Keratinocyte (primary cell): ENCODE data around the gene ACTR1B.

ENCODE experiments used
- CTCF ChIP-seq, 3 experiments: IDR thresholded peaks in 1 of 3; conservative IDR thresholded peaks in 1 of 3; optimal IDR thresholded peaks in 1 of 3; 2 replicates in 2 of 3; 3 replicates in 1 of 3; pipeline versions ENCODE3 to v1.5.1; 2011; ENCODE audit warnings: low read length in 3 of 3, mild to moderate bottlenecking in 3 of 3, moderate library complexity in 2 of 3, control low read depth in 1 of 3, inconsistent platforms in 1 of 3; ENCODE audit not compliant: insufficient read depth in 2 of 3; ENCODE audit errors: extremely low read depth in 1 of 3
- EZH2 ChIP-seq: IDR thresholded peaks from one replicate; pipeline ENCODE4 v1.6.1; 2012; ENCODE audit warnings: inconsistent platforms, mild to moderate bottlenecking, low read length, moderate library complexity

GRCh38 chr2:97617911-97618310 lies 45.9 kb downstream of the ACTR1B start:
- TF ChIP-seq CTCF (optimal IDR thresholded peaks at IDR 0.05 in 1 of 3, IDR thresholded peaks at IDR 0.05 in 1 of 3, conservative IDR thresholded peaks at IDR 0.05 in 1 of 3; ENCODE audit: extremely low read depth in 1 of 3, insufficient read depth in 2 of 3, low read length in 3 of 3) (no peak), EZH2 (no peak)
